Measurements from ENCODE around the gene PLXNA1.

GRCh38 chr3:126992776-126993175 is 9.9 kb downstream of the PLXNA1 start:
- TF ChIP-seq CTCF (IDR thresholded peaks at IDR 0.05), result no peak
- TF ChIP-seq POLR2A (IDR thresholded peaks at IDR 0.05), result no peak

Data from esophagus squamous epithelium (tissue), 4 donors.